ENCODE measurements around the gene NXNL1. TPM values are rescaled to one million over a fixed set of nuclear protein-coding genes. Genes with fewer than 3 reads are reported as not detected.
A peak's percentile ranks its signal among the peaks of the same experiment; 100 is the strongest.
"Not testable (repeated sequence)": the region's sequence is repeated elsewhere in the genome, so short reads cannot be mapped to it uniquely, and the experiment has no call there.

Gene NXNL1
- total and polyA plus RNA-seq, 3 experiments from 2014 or later, result not detected

GRCh38 chr19:17483605-17484002 lies 22.9 kb upstream of the NXNL1 start:
- POLR2A ChIA-PET, result no interaction called here

GRCh38 chr19:17482877-17483604 lies 22.3 kb upstream of the NXNL1 start:
- Mint-ChIP-seq H3K27ac (peak overlapping the region in 3 of 8 donors; percentile 46 to 77 (median 69)), H3K4me1 (peaks cover 2 to 4% (median 3%) of the 10 kb centered on the region in 3 donors), H3K27me3 (peaks cover 0 to 2% of the 10 kb centered on the region in 2 donors), H3K9me3 (no peaks in the 10 kb centered on the region), H3K36me3 (no peaks in the 10 kb centered on the region), H3K4me3 (no peak overlapping the region)
- Histone ChIP-seq H3K27me3 (ENCODE audit: insufficient read depth, low read length, poor library complexity, severe bottlenecking) (no peaks in the 10 kb centered on the region), H3K4me1 (ENCODE audit: insufficient read depth, low read length) (peaks cover 8% of the 10 kb centered on the region), H3K36me3 (ENCODE audit: insufficient read depth, low read length) (no peaks in the 10 kb centered on the region), H3K4me3 (ENCODE audit: low read length) (no peak overlapping the region), H3K9me3 (ENCODE audit: low read length) (no peaks in the 10 kb centered on the region), H3K27ac (ENCODE audit: low read depth, low read length) (no peak overlapping the region)
- ChIA-PET CTCF (interaction anchor here (0.6 to 1.0 kb wide), 2 partner anchors 13 to 117 kb away, joined by 3 to 4 read pairs; no protein-coding TSS in a partner anchor), POLR2A (no interaction called here)
- no peak for DNase-seq

More at GRCh38 chr19:17483605-17484002, 22.9 kb upstream of the NXNL1 start:
- no peaks in the 10 kb centered on the region for H3K9me3 ChIP-seq (ENCODE audit: low read length)
- no peaks in the 10 kb centered on the region for H3K27me3 ChIP-seq (ENCODE audit: insufficient read depth, low read length, poor library complexity, severe bottlenecking)
- H3K4me1 ChIP-seq (ENCODE audit: insufficient read depth, low read length), result peaks cover 14% of the 10 kb centered on the region
- no peaks in the 10 kb centered on the region for H3K36me3 Mint-ChIP-seq
- no peaks in the 10 kb centered on the region for H3K36me3 ChIP-seq (ENCODE audit: insufficient read depth, low read length)
- no peaks in the 10 kb centered on the region for H3K9me3 Mint-ChIP-seq
- no peak overlapping the region for H3K27ac Mint-ChIP-seq
- peaks cover 8 to 9% (median 8%) of the 10 kb centered on the region in 3 donors for H3K4me1 Mint-ChIP-seq
- CTCF ChIA-PET, result interaction anchor here (1.0 kb wide), 1 partner anchor 12 kb away, joined by 4 read pairs; no protein-coding TSS in a partner anchor
- H3K27me3 Mint-ChIP-seq, result peaks cover 0 to 2% of the 10 kb centered on the region in 2 donors
- no peak for DNase-seq
- H3K4me3 ChIP-seq (ENCODE audit: low read length), result no peak overlapping the region
- H3K4me3 Mint-ChIP-seq, result no peak overlapping the region
- H3K27ac ChIP-seq (ENCODE audit: low read depth, low read length), result no peak overlapping the region

- H3K27ac ChIP-seq (ENCODE audit: low read depth, low read length), result no peak overlapping the region
- no peak overlapping the region for H3K4me3 Mint-ChIP-seq
- H3K9me3 Mint-ChIP-seq, result no peaks in the 10 kb centered on the region
- H3K9me3 ChIP-seq (ENCODE audit: low read length), result no peaks in the 10 kb centered on the region
- H3K4me1 ChIP-seq (ENCODE audit: insufficient read depth, low read length), result no peaks in the 10 kb centered on the region
- no peaks in the 10 kb centered on the region for H3K36me3 ChIP-seq (ENCODE audit: insufficient read depth, low read length)
- ChIA-PET POLR2A (no interaction called here), CTCF (no interaction called here)
- no peak overlapping the region for H3K4me3 ChIP-seq (ENCODE audit: low read length)
- H3K27me3 ChIP-seq (ENCODE audit: insufficient read depth, low read length, poor library complexity, severe bottlenecking), result no peaks in the 10 kb centered on the region
- H3K27ac Mint-ChIP-seq, result no peak overlapping the region
- H3K27me3 Mint-ChIP-seq, result peaks cover 0 to 2% of the 10 kb centered on the region in 2 donors
- no peaks in the 10 kb centered on the region for H3K4me1 Mint-ChIP-seq
- H3K36me3 Mint-ChIP-seq, result no peaks in the 10 kb centered on the region
- no peak for DNase-seq
Measured at GRCh38 chr19:17481986-17482385, 21.3 kb upstream of the NXNL1 start.

GRCh38 chr19:17479325-17479791 lies 18.6 kb upstream of the NXNL1 start:
- Mint-ChIP-seq H3K27me3 (peaks cover 0 to 2% of the 10 kb centered on the region in 2 donors), H3K4me1 (no peaks in the 10 kb centered on the region), H3K4me3 (no peak overlapping the region), H3K27ac (no peak overlapping the region), H3K36me3 (no peaks in the 10 kb centered on the region), H3K9me3 (no peaks in the 10 kb centered on the region)
- Histone ChIP-seq H3K9me3 (ENCODE audit: low read length) (no peaks in the 10 kb centered on the region), H3K4me1 (ENCODE audit: insufficient read depth, low read length) (no peaks in the 10 kb centered on the region), H3K27me3 (ENCODE audit: insufficient read depth, low read length, poor library complexity, severe bottlenecking) (no peaks in the 10 kb centered on the region), H3K27ac (ENCODE audit: low read depth, low read length) (no peak overlapping the region), H3K36me3 (ENCODE audit: insufficient read depth, low read length) (no peaks in the 10 kb centered on the region), H3K4me3 (ENCODE audit: low read length) (no peak overlapping the region)
- POLR2A ChIA-PET, result no interaction called here
- DNase-seq, result no peak
- CTCF ChIA-PET, result interaction anchor here (1.0 kb wide), 1 partner anchor 17 kb away, joined by 3 read pairs; no protein-coding TSS in a partner anchor

GRCh38 chr19:17475541-17476115 lies 14.9 kb upstream of the NXNL1 start:
- no peak for DNase-seq
- Histone ChIP-seq H3K27me3 (ENCODE audit: insufficient read depth, low read length, poor library complexity, severe bottlenecking) (no peaks in the 10 kb centered on the region), H3K4me1 (ENCODE audit: insufficient read depth, low read length) (peaks cover 8% of the 10 kb centered on the region), H3K27ac (ENCODE audit: low read depth, low read length) (no peak overlapping the region), H3K36me3 (ENCODE audit: insufficient read depth, low read length) (no peaks in the 10 kb centered on the region), H3K9me3 (ENCODE audit: low read length) (no peaks in the 10 kb centered on the region), H3K4me3 (ENCODE audit: low read length) (no peak overlapping the region)
- POLR2A ChIA-PET, result no interaction called here
- H3K9me3 Mint-ChIP-seq, result no peaks in the 10 kb centered on the region
- CTCF ChIA-PET, result interaction anchor here (1.5 kb wide), 1 partner anchor 98 kb away, joined by 4 read pairs; no protein-coding TSS in a partner anchor
- H3K4me3 Mint-ChIP-seq, result no peak overlapping the region
- H3K27ac Mint-ChIP-seq, result peak overlapping the region in 2 of 8 donors; percentile 23 to 75
- H3K36me3 Mint-ChIP-seq, result no peaks in the 10 kb centered on the region
- peaks cover 5 to 16% (median 13%) of the 10 kb centered on the region in 3 donors for H3K4me1 Mint-ChIP-seq
- no peaks in the 10 kb centered on the region for H3K27me3 Mint-ChIP-seq

- H3K4me1 ChIP-seq (ENCODE audit: insufficient read depth, low read length); H3K36me3 ChIP-seq (ENCODE audit: insufficient read depth, low read length); H3K27me3 ChIP-seq (ENCODE audit: insufficient read depth, low read length, poor library complexity, severe bottlenecking); POLR2A ChIA-PET; H3K9me3 ChIP-seq (ENCODE audit: low read length); H3K27ac ChIP-seq (ENCODE audit: low read depth, low read length); H3K27me3 Mint-ChIP-seq; H3K9me3 Mint-ChIP-seq; H3K36me3 Mint-ChIP-seq; DNase-seq; H3K4me3 ChIP-seq (ENCODE audit: low read length); H3K27ac Mint-ChIP-seq: not testable (repeated sequence)
- Mint-ChIP-seq H3K4me3 (peak overlapping the region in 1 of 7 donors; percentile 54), H3K4me1 (peaks cover 5 to 16% (median 13%) of the 10 kb centered on the region in 3 donors)
- CTCF ChIA-PET, result interaction anchor here (1.0 to 1.5 kb wide), 2 partner anchors 9 to 99 kb away, joined by 3 to 4 read pairs; no protein-coding TSS in a partner anchor
Measured at GRCh38 chr19:17475011-17475540, 14.3 kb upstream of the NXNL1 start.

GRCh38 chr19:17473041-17473440 lies 12.3 kb upstream of the NXNL1 start:
- Mint-ChIP-seq H3K36me3 (peaks cover 0 to 3% (median 0%) of the 10 kb centered on the region in 3 donors), H3K9me3 (no peaks in the 10 kb centered on the region), H3K27me3 (no peaks in the 10 kb centered on the region), H3K27ac (peak overlapping the region in 3 of 8 donors; percentile 17 to 51 (median 50)), H3K4me3 (peak overlapping the region in 4 of 7 donors; percentile 15 to 80 (median 42)), H3K4me1 (peaks cover 17 to 27% (median 24%) of the 10 kb centered on the region in 3 donors)
- Histone ChIP-seq H3K9me3 (ENCODE audit: low read length) (no peaks in the 10 kb centered on the region), H3K27ac (ENCODE audit: low read depth, low read length) (no peak overlapping the region), H3K36me3 (ENCODE audit: insufficient read depth, low read length) (no peaks in the 10 kb centered on the region), H3K4me3 (ENCODE audit: low read length) (no peak overlapping the region), H3K27me3 (ENCODE audit: insufficient read depth, low read length, poor library complexity, severe bottlenecking) (no peaks in the 10 kb centered on the region), H3K4me1 (ENCODE audit: insufficient read depth, low read length) (peaks cover 19% of the 10 kb centered on the region)
- CTCF ChIA-PET, result interaction anchor here (1.1 kb wide), 1 partner anchor 24 kb away, joined by 3 read pairs; no protein-coding TSS in a partner anchor
- POLR2A ChIA-PET, result no interaction called here
- no peak for DNase-seq
